Measurements from ENCODE around the gene ZCCHC3. TPM values are rescaled to one million over a fixed set of nuclear protein-coding genes. Genes with fewer than 3 reads are reported as not detected.

The ZCCHC3 gene
- total and polyA plus RNA-seq, 2 experiments from 2014 or later: 4.1 to 14.8 TPM

- no peaks in the 10 kb centered on the region for H3K79me2 ChIP-seq (ENCODE audit: insufficient read depth)
- no peaks in the 10 kb centered on the region for H3K9me2 ChIP-seq (ENCODE audit: insufficient read depth)
- H3K9me3 ChIP-seq (ENCODE audit: low read depth): no peaks in the 10 kb centered on the region
- H3F3A ChIP-seq (ENCODE audit: insufficient read depth): peaks cover 17% of the 10 kb centered on the region; the same call in 1 of the 2 replicates
- WGBS, 2 experiments (ENCODE audit: low coverage in 1 of 2, low lambda C conversion rate in 2 of 2, missing lambda C conversion rate in 2 of 2): 2 to 3% methylated on average over 6 of the region's 6 CpGs
- H3K27ac ChIP-seq: peak overlapping the region; percentile 96
- in situ Hi-C loops (cut with MboI): no loop called here
- TF ChIP-seq EZH2phosphoT487 (IDR thresholded peaks at IDR 0.05; ENCODE audit: insufficient read depth, low read depth): no peak
- TF ChIP-seq EZH2 (IDR thresholded peaks at IDR 0.05; ENCODE audit: insufficient read depth, poor library complexity, severe bottlenecking): no peak
- peaks cover 23% of the 10 kb centered on the region for H3K4me1 ChIP-seq (ENCODE audit: insufficient read depth)
- DNase-seq: peak; percentile 57
- H4K20me1 ChIP-seq (ENCODE audit: insufficient read depth): no peaks in the 10 kb centered on the region
- no peaks in the 10 kb centered on the region for H3K36me3 ChIP-seq (ENCODE audit: low read depth)
- peak overlapping the region; percentile 72 for H3K4me3 ChIP-seq
- peak overlapping the region; percentile 89 for H2AFZ ChIP-seq
- H3K4me2 ChIP-seq (ENCODE audit: unreplicated experiment): peak overlapping the region; percentile 87
- H3K27me3 ChIP-seq (replicated peaks; ENCODE audit: insufficient read depth): no peaks in the 10 kb centered on the region
- peak overlapping the region; percentile 89 for H3K9ac ChIP-seq
These were observed 12.0 kb downstream of the ZCCHC3 start for GRCh38 chr20:309306-309840.

DNA sequence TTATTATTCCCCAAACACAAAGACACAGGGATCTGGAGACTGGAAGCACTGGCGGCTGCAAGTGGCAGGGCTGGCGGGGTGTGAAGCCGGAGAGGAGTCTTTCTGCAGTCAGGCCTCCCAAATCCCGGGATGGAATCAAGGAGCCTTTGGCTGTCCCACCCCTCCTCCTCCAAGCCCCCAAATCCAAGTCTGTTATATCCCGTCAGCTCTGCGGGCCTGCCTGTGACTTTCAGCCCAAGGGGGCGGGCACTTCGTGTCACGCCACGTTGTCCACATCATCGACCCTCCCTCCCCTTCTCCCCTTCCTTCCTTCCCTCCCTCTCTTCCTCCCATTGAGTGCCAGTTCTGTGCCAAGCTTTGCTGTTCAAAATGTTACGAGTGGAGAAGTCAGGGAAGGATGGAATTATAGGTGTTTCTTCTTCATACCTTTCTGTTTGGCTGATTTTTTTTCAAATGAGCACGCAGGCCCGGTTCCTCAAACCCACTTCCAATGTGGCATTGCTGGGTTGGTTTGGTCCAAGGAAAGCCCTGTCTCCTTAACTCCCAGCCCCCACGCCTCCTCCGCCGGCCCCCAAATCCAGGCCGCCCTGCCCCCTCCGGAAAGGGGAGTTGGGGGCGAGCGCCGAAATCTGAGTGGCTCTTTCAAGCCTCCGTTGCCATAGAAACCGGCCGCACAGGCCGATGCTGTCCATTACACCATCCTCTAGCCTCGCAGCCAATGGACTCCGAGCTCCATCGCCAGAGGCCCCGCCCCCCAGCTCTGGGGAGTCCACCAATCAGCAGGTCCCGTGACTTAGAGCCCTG lies 12.7 kb downstream of the ZCCHC3 start:
- no peak for TF ChIP-seq EZH2phosphoT487 (IDR thresholded peaks at IDR 0.05; ENCODE audit: insufficient read depth, low read depth)
- no peak for TF ChIP-seq EZH2 (IDR thresholded peaks at IDR 0.05; ENCODE audit: insufficient read depth, poor library complexity, severe bottlenecking)
- in situ Hi-C loops (cut with MboI): no loop called here
- Histone ChIP-seq H3K27ac (peak overlapping the region; percentile 96), H3K4me2 (ENCODE audit: unreplicated experiment) (peak overlapping the region; percentile 87), H3K9me3 (ENCODE audit: low read depth) (no peaks in the 10 kb centered on the region), H3K9me2 (ENCODE audit: insufficient read depth) (no peaks in the 10 kb centered on the region), H4K20me1 (ENCODE audit: insufficient read depth) (no peaks in the 10 kb centered on the region), H3K36me3 (ENCODE audit: low read depth) (no peaks in the 10 kb centered on the region), H3F3A (ENCODE audit: insufficient read depth) (peaks cover 17% of the 10 kb centered on the region; the same call in 1 of the 2 replicates), H3K4me1 (ENCODE audit: insufficient read depth) (peaks cover 23% of the 10 kb centered on the region), H3K4me3 (peak overlapping the region; percentile 72), H3K27me3 (replicated peaks; ENCODE audit: insufficient read depth) (no peaks in the 10 kb centered on the region), H2AFZ (peak overlapping the region; percentile 89), H3K79me2 (ENCODE audit: insufficient read depth) (no peaks in the 10 kb centered on the region), H3K9ac (peak overlapping the region; percentile 89)
- peak; percentile 100 for DNase-seq
- WGBS, 2 experiments (ENCODE audit: low coverage in 1 of 2, low lambda C conversion rate in 2 of 2, missing lambda C conversion rate in 2 of 2): 2% methylated on average over 20 to 30 of the region's 31 CpGs

- Histone ChIP-seq H3K4me3 (peak overlapping the region; percentile 41; the same call in 1 of the 2 replicates), H3K27me3 (replicated peaks; ENCODE audit: insufficient read depth) (no peaks in the 10 kb centered on the region), H3K9ac (peak overlapping the region; percentile 39), H3K4me1 (ENCODE audit: insufficient read depth) (peaks cover 23% of the 10 kb centered on the region), H4K20me1 (ENCODE audit: insufficient read depth) (no peaks in the 10 kb centered on the region), H3F3A (ENCODE audit: insufficient read depth) (peaks cover 17% of the 10 kb centered on the region; the same call in 1 of the 2 replicates), H3K4me2 (ENCODE audit: unreplicated experiment) (peak overlapping the region; percentile 87), H3K27ac (peak overlapping the region; percentile 96), H3K9me2 (ENCODE audit: insufficient read depth) (no peaks in the 10 kb centered on the region), H2AFZ (peak overlapping the region; percentile 49), H3K79me2 (ENCODE audit: insufficient read depth) (no peaks in the 10 kb centered on the region), H3K9me3 (ENCODE audit: low read depth) (no peaks in the 10 kb centered on the region), H3K36me3 (ENCODE audit: low read depth) (no peaks in the 10 kb centered on the region)
- in situ Hi-C loops (cut with MboI): no loop called here
- DNase-seq: no peak
- TF ChIP-seq EZH2phosphoT487 (IDR thresholded peaks at IDR 0.05; ENCODE audit: insufficient read depth, low read depth): no peak
- TF ChIP-seq EZH2 (IDR thresholded peaks at IDR 0.05; ENCODE audit: insufficient read depth, poor library complexity, severe bottlenecking): no peak
- 4% methylated on average over 7 of the region's 7 CpGs for whole genome bisulfite sequencing, 2 experiments (ENCODE audit: low coverage in 1 of 2, low lambda C conversion rate in 2 of 2, missing lambda C conversion rate in 2 of 2)
These were observed 13.3 kb downstream of the ZCCHC3 start for GRCh38 chr20:310645-311044.

GRCh38 chr20:311609-312008 lies 14.2 kb downstream of the ZCCHC3 start:
- no peaks in the 10 kb centered on the region for H4K20me1 ChIP-seq (ENCODE audit: insufficient read depth)
- H3K4me2 ChIP-seq (ENCODE audit: unreplicated experiment): no peak overlapping the region
- H3K36me3 ChIP-seq (ENCODE audit: low read depth): no peaks in the 10 kb centered on the region
- H3K79me2 ChIP-seq (ENCODE audit: insufficient read depth): no peaks in the 10 kb centered on the region
- 70 to 76% methylated on average over 7 of the region's 7 CpGs for WGBS, 2 experiments (ENCODE audit: low coverage in 1 of 2, low lambda C conversion rate in 2 of 2, missing lambda C conversion rate in 2 of 2)
- TF ChIP-seq EZH2 (IDR thresholded peaks at IDR 0.05; ENCODE audit: insufficient read depth, poor library complexity, severe bottlenecking) (no peak), EZH2phosphoT487 (IDR thresholded peaks at IDR 0.05; ENCODE audit: insufficient read depth, low read depth) (no peak)
- no peaks in the 10 kb centered on the region for H3K27me3 ChIP-seq (replicated peaks; ENCODE audit: insufficient read depth)
- H3K27ac ChIP-seq: no peak overlapping the region
- peaks cover 31% of the 10 kb centered on the region for H3K4me1 ChIP-seq (ENCODE audit: insufficient read depth)
- H3K9me3 ChIP-seq (ENCODE audit: low read depth): no peaks in the 10 kb centered on the region
- H3K4me3 ChIP-seq: no peak overlapping the region
- in situ Hi-C loops (cut with MboI): no loop called here
- DNase-seq: no peak
- H3K9me2 ChIP-seq (ENCODE audit: insufficient read depth): no peaks in the 10 kb centered on the region
- peaks cover 21% of the 10 kb centered on the region; the same call in 1 of the 2 replicates for H3F3A ChIP-seq (ENCODE audit: insufficient read depth)
- no peak overlapping the region for H3K9ac ChIP-seq
- no peak overlapping the region for H2AFZ ChIP-seq
